Mesenchymal stem cell (in vitro differentiated cells and primary cell): ENCODE data around the gene C16orf74.

Experiments used
- DNase-seq: peaks from one replicate; pipeline ENCODE4 v3.0.0-alpha.2; 2013
- H2AFZ ChIP-seq: one replicate; pipeline ENCODE4 v1.6.1; 2013; ENCODE audit warnings: low read depth, mild to moderate bottlenecking, control low read depth, inconsistent platforms, low read length, moderate library complexity
- H2AK5ac ChIP-seq: 2 replicates; pipeline ENCODE4 v1.6.1; 2013; ENCODE audit warnings: low read length, moderate library complexity, mild to moderate bottlenecking, inconsistent platforms; ENCODE audit not compliant: severe bottlenecking
- H2BK120ac ChIP-seq: one replicate; pipeline ENCODE4 v1.6.1; 2013; ENCODE audit warnings: low read depth, mild to moderate bottlenecking, inconsistent platforms, low read length, moderate library complexity
- H2BK12ac ChIP-seq, 2 experiments: one replicate each; pipeline ENCODE4 v1.6.1; 2013; ENCODE audit warnings: inconsistent platforms in 2 of 2, low read length in 2 of 2, mild to moderate bottlenecking in 2 of 2, moderate library complexity in 2 of 2, control low read depth in 1 of 2
- H2BK15ac ChIP-seq: one replicate; pipeline ENCODE4 v1.6.1; 2013; ENCODE audit warnings: mild to moderate bottlenecking, low read depth, inconsistent platforms; ENCODE audit not compliant: poor library complexity, severe bottlenecking
- H2BK5ac ChIP-seq: 2 replicates; pipeline ENCODE4 v1.6.1; 2013; ENCODE audit warnings: low read depth, mild to moderate bottlenecking, low read length, control low read depth, inconsistent platforms; ENCODE audit not compliant: poor library complexity, severe bottlenecking
- H3K14ac ChIP-seq, 2 experiments: one replicate each; pipeline ENCODE4 v1.6.1; 2013; ENCODE audit warnings: inconsistent platforms in 2 of 2, low read length in 2 of 2, control low read depth in 1 of 2, mild to moderate bottlenecking in 1 of 2, moderate library complexity in 1 of 2
- H3K18ac ChIP-seq, 2 experiments: one replicate each; pipeline ENCODE4 v1.6.1; 2013; ENCODE audit warnings: inconsistent platforms in 2 of 2, low read length in 2 of 2, control low read depth in 1 of 2, low read depth in 1 of 2, mild to moderate bottlenecking in 1 of 2
- H3K23ac ChIP-seq, 2 experiments: one replicate each; pipeline ENCODE4 v1.6.1; 2013; ENCODE audit warnings: inconsistent platforms in 2 of 2, low read length in 2 of 2, mild to moderate bottlenecking in 2 of 2, moderate library complexity in 2 of 2, control low read depth in 1 of 2
- H3K27ac ChIP-seq: 2 replicates; pipeline ENCODE4 v1.5.1; 2013; ENCODE audit warnings: mild to moderate bottlenecking, moderate library complexity, low read length, control low read depth, inconsistent platforms; ENCODE audit not compliant: poor library complexity, severe bottlenecking
- H3K27me3 ChIP-seq, 2 experiments: 2 replicates each; pipeline versions ENCODE4 v1.6.1 to v1.7.0; 2013; ENCODE audit warnings: low read length in 2 of 2, mild to moderate bottlenecking in 2 of 2, moderate library complexity in 2 of 2, control low read depth in 1 of 2, inconsistent platforms in 1 of 2; ENCODE audit not compliant: control insufficient read depth in 1 of 2, insufficient read depth in 1 of 2
- H3K36me3 ChIP-seq, 2 experiments: 2 replicates each; pipeline versions ENCODE4 v1.6.1 to v1.7.0; 2013; ENCODE audit warnings: low read length in 2 of 2, control low read depth in 1 of 2, inconsistent platforms in 1 of 2, low read depth in 1 of 2, mild to moderate bottlenecking in 1 of 2; ENCODE audit not compliant: insufficient read depth in 2 of 2, control insufficient read depth in 1 of 2
- H3K4ac ChIP-seq, 2 experiments: one replicate each; pipeline ENCODE4 v1.6.1; 2013; ENCODE audit warnings: inconsistent platforms in 2 of 2, low read length in 2 of 2, mild to moderate bottlenecking in 2 of 2, moderate library complexity in 2 of 2, control low read depth in 1 of 2, low read depth in 1 of 2
- H3K4me1 ChIP-seq: 2 replicates; pipeline ENCODE4 v1.6.1; 2013; ENCODE audit warnings: low read depth, low read length, control low read depth; ENCODE audit not compliant: control insufficient read depth, insufficient read depth
- H3K4me2 ChIP-seq: 2 replicates; pipeline ENCODE4 v1.6.1; 2013; ENCODE audit warnings: low read length, mild to moderate bottlenecking, inconsistent platforms; ENCODE audit not compliant: poor library complexity, severe bottlenecking
- H3K4me3 ChIP-seq, 2 experiments: 2 replicates each; pipeline versions ENCODE4 v1.5.1 to v1.7.0; 2013; ENCODE audit warnings: low read length in 2 of 2, mild to moderate bottlenecking in 2 of 2, control low read depth in 1 of 2, low read depth in 1 of 2; ENCODE audit not compliant: insufficient read depth in 1 of 2
- H3K79me1 ChIP-seq: replicated peaks from 2 replicates; pipeline ENCODE4 v1.6.1; 2013; ENCODE audit warnings: mild to moderate bottlenecking, control low read depth, low read length, inconsistent platforms; ENCODE audit not compliant: poor library complexity, severe bottlenecking
- H3K9ac ChIP-seq: 2 replicates; pipeline ENCODE4 v1.7.0; 2013; ENCODE audit warnings: mild to moderate bottlenecking, low read length, moderate library complexity
- H3K9me3 ChIP-seq: 2 replicates; pipeline ENCODE4 v1.7.0; 2013; ENCODE audit warnings: mild to moderate bottlenecking, low read length; ENCODE audit not compliant: control insufficient read depth
- H4K8ac ChIP-seq: one replicate; pipeline ENCODE4 v1.6.1; 2013; ENCODE audit warnings: inconsistent platforms, mild to moderate bottlenecking, low read length, moderate library complexity
- H4K91ac ChIP-seq: one replicate; pipeline ENCODE4 v1.6.1; 2013; ENCODE audit warnings: mild to moderate bottlenecking, low read length, inconsistent platforms
- WGBS: methylation state at CpG from one replicate; pipeline ENCODE4 v1.1.7; 2013; ENCODE audit warnings: mixed read lengths; 5-methylcytosine and 5-hydroxymethylcytosine counted together

Gene C16orf74

GRCh38 chr16:85665373-85665740 lies 85.5 kb downstream of the C16orf74 start:
- Histone ChIP-seq H2AK5ac (no peak overlapping the region), H3K4me1 (peaks cover 4% of the 10 kb centered on the region), H2BK120ac (no peak overlapping the region), H2BK12ac (no peak overlapping the region), H3K4ac (no peak overlapping the region), H3K27ac (no peak overlapping the region), H2AFZ (no peak overlapping the region), H2BK15ac (no peak overlapping the region), H3K14ac (no peak overlapping the region), H3K9me3 (no peaks in the 10 kb centered on the region), H3K4me3 (no peak overlapping the region), H3K23ac (no peak overlapping the region), H3K36me3 (peaks cover 83 to 91% of the 10 kb centered on the region in 2 experiments), H2BK5ac (no peak overlapping the region), H3K9ac (no peak overlapping the region), H3K79me1 (peaks cover 7% of the 10 kb centered on the region), H4K91ac (no peak overlapping the region), H3K27me3 (no peaks in the 10 kb centered on the region), H3K18ac (no peak overlapping the region), H4K8ac (no peak overlapping the region), H3K4me2 (no peak overlapping the region)
- DNase-seq: no peak
- WGBS: 92% methylated on average over 12 of the region's 12 CpGs

GRCh38 chr16:85664580-85665372 lies 86.1 kb downstream of the C16orf74 start:
- H3K18ac ChIP-seq: no peak overlapping the region
- H2BK15ac ChIP-seq: no peak overlapping the region
- no peak overlapping the region for H3K23ac ChIP-seq
- 98% methylated on average over 27 of the region's 27 CpGs for WGBS
- no peak overlapping the region for H4K8ac ChIP-seq
- no peak overlapping the region for H2BK120ac ChIP-seq
- no peak overlapping the region for H4K91ac ChIP-seq
- H3K14ac ChIP-seq: no peak overlapping the region
- H3K4ac ChIP-seq: no peak overlapping the region
- H2AK5ac ChIP-seq: no peak overlapping the region
- H3K4me3 ChIP-seq: no peak overlapping the region
- no peak overlapping the region for H3K4me2 ChIP-seq
- no peak overlapping the region for H3K27ac ChIP-seq
- no peaks in the 10 kb centered on the region for H3K27me3 ChIP-seq
- peaks cover 4% of the 10 kb centered on the region for H3K4me1 ChIP-seq
- H3K9ac ChIP-seq: no peak overlapping the region
- no peaks in the 10 kb centered on the region for H3K9me3 ChIP-seq
- peaks cover 9% of the 10 kb centered on the region for H3K79me1 ChIP-seq
- H2BK12ac ChIP-seq: no peak overlapping the region
- peaks cover 88% of the 10 kb centered on the region in 2 experiments for H3K36me3 ChIP-seq
- no peak for DNase-seq
- H2AFZ ChIP-seq: no peak overlapping the region
- no peak overlapping the region for H2BK5ac ChIP-seq

GRCh38 chr16:85663891-85664321 lies 87.0 kb downstream of the C16orf74 start:
- Histone ChIP-seq H3K9me3 (no peaks in the 10 kb centered on the region), H3K18ac (no peak overlapping the region), H2BK12ac (no peak overlapping the region), H3K79me1 (peaks cover 7% of the 10 kb centered on the region), H3K4me1 (peaks cover 4% of the 10 kb centered on the region), H4K8ac (no peak overlapping the region), H3K36me3 (peaks cover 86 to 90% of the 10 kb centered on the region in 2 experiments), H2BK5ac (no peak overlapping the region), H2BK15ac (no peak overlapping the region), H3K4ac (no peak overlapping the region), H3K4me2 (no peak overlapping the region), H3K27ac (no peak overlapping the region), H2BK120ac (no peak overlapping the region), H3K4me3 (no peak overlapping the region), H3K14ac (no peak overlapping the region), H4K91ac (no peak overlapping the region), H3K23ac (no peak overlapping the region), H3K27me3 (no peaks in the 10 kb centered on the region), H2AK5ac (no peak overlapping the region), H2AFZ (no peak overlapping the region), H3K9ac (no peak overlapping the region)
- no peak for DNase-seq
- WGBS: 98% methylated on average over 12 of the region's 12 CpGs

- no peak overlapping the region for H3K4ac ChIP-seq
- no peak overlapping the region for H2AK5ac ChIP-seq
- H2BK12ac ChIP-seq: no peak overlapping the region
- peaks cover 4% of the 10 kb centered on the region for H3K4me1 ChIP-seq
- H3K9me3 ChIP-seq: no peaks in the 10 kb centered on the region
- DNase-seq: no peak
- H3K14ac ChIP-seq: no peak overlapping the region
- H2BK120ac ChIP-seq: no peak overlapping the region
- H3K27ac ChIP-seq: no peak overlapping the region
- 97% methylated on average over 37 of the region's 38 CpGs for WGBS
- no peak overlapping the region for H3K4me3 ChIP-seq
- H3K9ac ChIP-seq: no peak overlapping the region
- H2BK5ac ChIP-seq: no peak overlapping the region
- H3K23ac ChIP-seq: no peak overlapping the region
- peaks cover 87 to 91% of the 10 kb centered on the region in 2 experiments for H3K36me3 ChIP-seq
- no peak overlapping the region for H4K91ac ChIP-seq
- no peak overlapping the region for H3K4me2 ChIP-seq
- H3K79me1 ChIP-seq: peaks cover 5% of the 10 kb centered on the region
- H3K18ac ChIP-seq: no peak overlapping the region
- no peak overlapping the region for H2AFZ ChIP-seq
- H4K8ac ChIP-seq: no peak overlapping the region
- no peak overlapping the region for H2BK15ac ChIP-seq
- H3K27me3 ChIP-seq: no peaks in the 10 kb centered on the region
Measured at GRCh38 chr16:85662976-85663830, 87.7 kb downstream of the C16orf74 start.
